ENCODE results near the gene MFAP1. TPM values are rescaled to one million over a fixed set of nuclear protein-coding genes. Genes with fewer than 3 reads are reported as not detected.
"Not testable (repeated sequence)": the region's sequence is repeated elsewhere in the genome, so short reads cannot be mapped to it uniquely, and the experiment has no call there.

MFAP1 gene
- total RNA-seq, 4 donors from 2014 or later: 18.6 to 21.3 (median 19.7) TPM

DNA sequence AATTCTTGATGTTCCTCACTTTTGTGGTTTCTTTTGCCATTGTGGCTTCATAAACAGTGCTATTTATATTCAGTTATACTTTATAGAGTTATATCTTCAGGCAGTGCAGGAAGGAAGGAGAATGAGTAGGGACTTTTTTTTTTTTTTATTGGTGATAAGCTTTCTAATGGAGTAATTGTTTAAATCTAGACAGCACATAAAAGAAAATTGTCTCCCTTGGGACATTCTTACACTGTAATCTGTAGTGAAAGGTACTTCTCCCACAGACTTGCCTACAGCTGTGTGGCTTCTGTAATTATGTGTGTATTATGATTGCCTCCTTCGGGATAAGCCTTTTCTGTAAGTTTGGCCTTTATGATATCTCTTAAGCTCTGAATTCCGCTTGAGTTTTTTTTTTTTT, 43.9 kb upstream of the MFAP1 start:
- Histone ChIP-seq H3K27ac (replicated peaks in 1 of 4) (no peak overlapping the region), H3K4me3 (no peak overlapping the region), H3K4me1 (no peaks in the 10 kb centered on the region), H3K27me3 (no peaks in the 10 kb centered on the region), H3K36me3 (peaks cover 0 to 21% (median 13%) of the 10 kb centered on the region in 4 donors), H3K9me3 (no peaks in the 10 kb centered on the region)
- WGBS: 84% methylated on average over 2 of the region's 2 CpGs
- no peak for TF ChIP-seq POLR2A (IDR thresholded peaks at IDR 0.05; ENCODE audit: low read depth)
- TF ChIP-seq, protein P1, sequence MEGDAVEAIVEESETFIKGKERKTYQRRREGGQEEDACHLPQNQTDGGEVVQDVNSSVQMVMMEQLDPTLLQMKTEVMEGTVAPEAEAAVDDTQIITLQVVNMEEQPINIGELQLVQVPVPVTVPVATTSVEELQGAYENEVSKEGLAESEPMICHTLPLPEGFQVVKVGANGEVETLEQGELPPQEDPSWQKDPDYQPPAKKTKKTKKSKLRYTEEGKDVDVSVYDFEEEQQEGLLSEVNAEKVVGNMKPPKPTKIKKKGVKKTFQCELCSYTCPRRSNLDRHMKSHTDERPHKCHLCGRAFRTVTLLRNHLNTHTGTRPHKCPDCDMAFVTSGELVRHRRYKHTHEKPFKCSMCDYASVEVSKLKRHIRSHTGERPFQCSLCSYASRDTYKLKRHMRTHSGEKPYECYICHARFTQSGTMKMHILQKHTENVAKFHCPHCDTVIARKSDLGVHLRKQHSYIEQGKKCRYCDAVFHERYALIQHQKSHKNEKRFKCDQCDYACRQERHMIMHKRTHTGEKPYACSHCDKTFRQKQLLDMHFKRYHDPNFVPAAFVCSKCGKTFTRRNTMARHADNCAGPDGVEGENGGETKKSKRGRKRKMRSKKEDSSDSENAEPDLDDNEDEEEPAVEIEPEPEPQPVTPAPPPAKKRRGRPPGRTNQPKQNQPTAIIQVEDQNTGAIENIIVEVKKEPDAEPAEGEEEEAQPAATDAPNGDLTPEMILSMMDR (IDR thresholded peaks at IDR 0.05): no peak
- TF ChIP-seq EP300 (IDR thresholded peaks at IDR 0.05): no peak
- no peak for TF ChIP-seq POLR2AphosphoS5 (IDR thresholded peaks at IDR 0.05)
- DNase-seq (ENCODE audit: extremely low spot score): no peak
- intact Hi-C loops (cut with DNase I): no loop called here

DNA sequence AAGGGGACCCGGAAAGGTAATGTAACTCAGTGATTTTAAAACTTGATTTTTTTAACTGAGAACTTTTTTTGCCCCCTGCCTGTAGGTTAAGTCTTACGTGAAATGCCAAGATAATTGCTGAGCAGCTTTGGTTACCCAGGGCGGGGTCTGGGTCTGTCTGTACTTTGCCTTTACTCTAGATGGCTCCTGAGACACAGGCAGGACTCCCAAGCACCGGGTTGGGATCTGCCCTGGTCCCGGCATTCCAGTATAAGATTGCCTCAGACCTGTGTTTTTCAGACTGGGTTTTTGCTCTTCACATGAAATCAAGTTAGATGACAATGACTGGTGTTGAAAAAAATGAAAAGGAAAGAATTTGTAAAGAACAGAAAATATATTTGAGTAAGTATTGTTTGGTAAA, 42.6 kb upstream of the MFAP1 start:
- Histone ChIP-seq H3K27ac (replicated peaks in 1 of 4) (no peak overlapping the region), H3K9me3 (no peaks in the 10 kb centered on the region), H3K27me3 (no peaks in the 10 kb centered on the region), H3K36me3 (peaks cover 5 to 32% (median 15%) of the 10 kb centered on the region in 4 donors), H3K4me3 (no peak overlapping the region), H3K4me1 (no peaks in the 10 kb centered on the region)
- 98% methylated on average over 5 of the region's 5 CpGs for WGBS
- intact Hi-C loops (cut with DNase I): no loop called here
- DNase-seq (ENCODE audit: extremely low spot score): no peak
- TF ChIP-seq POLR2AphosphoS5 (IDR thresholded peaks at IDR 0.05): no peak
- TF ChIP-seq, protein P1 (IDR thresholded peaks at IDR 0.05): no peak
- TF ChIP-seq POLR2A (IDR thresholded peaks at IDR 0.05; ENCODE audit: low read depth): no peak
- TF ChIP-seq EP300 (IDR thresholded peaks at IDR 0.05): no peak

DNA sequence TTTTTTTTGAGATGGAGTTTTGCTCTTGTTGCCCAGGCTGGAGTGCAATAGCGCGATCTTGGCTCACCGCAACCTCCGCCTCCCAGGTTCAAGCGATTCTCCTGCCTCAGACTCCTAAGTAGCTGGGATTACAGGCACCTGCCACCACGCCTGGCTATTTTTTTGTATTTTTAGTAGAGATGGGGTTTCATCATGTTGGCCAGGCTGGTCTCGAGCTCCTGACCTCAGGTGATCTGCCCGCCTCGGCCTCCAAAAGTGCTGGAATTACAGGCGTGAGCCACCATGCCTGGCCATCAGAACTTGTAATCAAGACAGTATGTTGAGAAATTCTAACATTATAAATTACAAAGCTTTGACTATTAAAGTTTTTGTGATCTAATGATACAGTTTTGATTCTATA, 42.1 kb upstream of the MFAP1 start:
- intact Hi-C loops (cut with DNase I): not testable (repeated sequence)
- H3K36me3 ChIP-seq: peaks cover 5 to 32% (median 15%) of the 10 kb centered on the region in 4 donors
- 96% methylated on average over 10 of the region's 10 CpGs for WGBS

DNA sequence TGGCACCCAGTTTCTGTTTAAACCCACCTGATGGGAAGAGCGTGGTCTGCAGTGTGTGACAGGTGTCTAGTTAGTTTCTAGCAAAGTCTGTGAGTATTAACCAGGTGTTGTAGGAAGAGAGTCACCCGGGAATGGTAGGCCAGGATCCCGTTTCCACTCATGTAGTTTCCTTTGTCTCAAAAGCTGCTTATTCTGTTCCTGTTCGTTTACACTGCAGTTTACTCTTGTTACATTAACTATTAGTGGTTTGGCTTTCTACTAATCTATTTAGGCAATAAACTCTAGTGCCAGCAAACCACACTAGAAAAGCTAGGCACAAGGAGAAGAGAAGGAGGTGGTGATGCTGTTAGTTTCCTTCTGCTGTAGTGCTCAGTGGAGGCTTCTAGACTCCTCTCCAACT, 35.1 kb upstream of the MFAP1 start:
- no peak for DNase-seq (ENCODE audit: extremely low spot score)
- H3K27me3 ChIP-seq: no peaks in the 10 kb centered on the region
- no peak for TF ChIP-seq POLR2AphosphoS5 (IDR thresholded peaks at IDR 0.05)
- TF ChIP-seq POLR2A (IDR thresholded peaks at IDR 0.05; ENCODE audit: low read depth): no peak
- TF ChIP-seq, protein P1 (IDR thresholded peaks at IDR 0.05): no peak
- no peak for TF ChIP-seq EP300 (IDR thresholded peaks at IDR 0.05)
- H3K4me3 ChIP-seq: no peak overlapping the region
- intact Hi-C loops (cut with DNase I): no loop called here
- H3K27ac ChIP-seq (replicated peaks in 1 of 4): no peak overlapping the region
- H3K36me3 ChIP-seq: peaks cover 8 to 56% (median 30%) of the 10 kb centered on the region in 4 donors
- no peaks in the 10 kb centered on the region for H3K9me3 ChIP-seq
- 87% methylated on average over 4 of the region's 4 CpGs for WGBS
- no peaks in the 10 kb centered on the region for H3K4me1 ChIP-seq

More for the DNA sequence above, 42.1 kb upstream of the MFAP1 start:
- not testable (repeated sequence) for H3K27ac ChIP-seq (replicated peaks in 1 of 4); H3K9me3 ChIP-seq; H3K4me1 ChIP-seq; DNase-seq (ENCODE audit: extremely low spot score); H3K27me3 ChIP-seq; H3K4me3 ChIP-seq

DNA sequence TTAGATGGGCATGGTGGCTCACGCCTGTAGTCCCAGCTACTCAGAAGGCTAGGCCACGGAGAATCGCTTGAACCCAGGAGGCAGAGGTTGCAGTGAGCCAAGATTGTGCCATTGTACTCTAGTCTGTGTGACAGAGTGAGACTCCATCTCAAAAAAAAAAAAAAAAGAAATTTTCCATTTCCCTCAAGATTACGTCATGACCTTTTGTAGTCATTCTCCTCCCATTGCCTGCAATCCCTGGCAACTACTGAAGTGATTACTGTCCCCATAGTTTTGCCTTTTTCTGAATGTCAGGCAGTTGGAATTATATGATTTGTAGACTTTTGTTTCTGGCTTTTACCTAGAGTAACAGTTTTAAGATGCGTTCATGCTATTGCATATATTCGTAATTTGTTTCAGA, 30.3 kb upstream of the MFAP1 start:
- intact Hi-C loops (cut with DNase I): no loop called here
- Histone ChIP-seq H3K27me3 (no peaks in the 10 kb centered on the region), H3K4me1 (no peaks in the 10 kb centered on the region), H3K36me3 (peaks cover 17 to 72% (median 46%) of the 10 kb centered on the region in 4 donors), H3K27ac (replicated peaks in 1 of 4) (no peak overlapping the region), H3K4me3 (no peak overlapping the region), H3K9me3 (no peaks in the 10 kb centered on the region)
- WGBS: 86% methylated on average over 6 of the region's 6 CpGs
- TF ChIP-seq, protein P1 (IDR thresholded peaks at IDR 0.05): no peak
- no peak for TF ChIP-seq EP300 (IDR thresholded peaks at IDR 0.05)
- no peak for TF ChIP-seq POLR2AphosphoS5 (IDR thresholded peaks at IDR 0.05)
- no peak for TF ChIP-seq POLR2A (IDR thresholded peaks at IDR 0.05; ENCODE audit: low read depth)
- DNase-seq (ENCODE audit: extremely low spot score): no peak
